Activated T-cell treated with anti-CD3 and anti-CD28 coated beads for 48 hours (primary cell): Measurements from ENCODE around the gene C5orf24.
"Not testable (repeated sequence)": the region's sequence is repeated elsewhere in the genome, so short reads cannot be mapped to it uniquely, and the experiment has no call there.

Source experiments
- DNase-seq: peaks from one replicate; pipeline ENCODE4 v3.0.0-alpha.2; 2020; ENCODE audit warnings: low read depth

The C5orf24 gene

GRCh38 chr5:134857401-134857800, 11.6 kb downstream of the C5orf24 start:
- DNase-seq = no peak

GRCh38 chr5:134864707-134865106, 18.9 kb downstream of the C5orf24 start:
- DNase-seq = no peak

GRCh38 chr5:134873494-134873893, 27.7 kb downstream of the C5orf24 start:
- DNase-seq = peak; percentile 11

GRCh38 chr5:134873987-134874830, 28.4 kb downstream of the C5orf24 start, which contains the start of gene TXNDC15:
TSS of gene TXNDC15 (plus strand) at chr5:134874371. CDS start at chr5:134874428, 57 bp downstream.
- peak; percentile 78 for DNase-seq

GRCh38 chr5:134874831-134875655, 29.3 kb downstream of the C5orf24 start:
- DNase-seq = peak; percentile 20

- no peak for DNase-seq
Observed at GRCh38 chr5:134877159-134877558, 31.4 kb downstream of the C5orf24 start.

- DNase-seq = no peak
Observed at GRCh38 chr5:134878403-134878802, 32.6 kb downstream of the C5orf24 start.

- no peak for DNase-seq
Observed at GRCh38 chr5:134879456-134879855, 33.7 kb downstream of the C5orf24 start.

- not testable (repeated sequence) for DNase-seq
Observed at GRCh38 chr5:134880937-134881336, 35.2 kb downstream of the C5orf24 start.

GRCh38 chr5:134881711-134882110, 35.9 kb downstream of the C5orf24 start:
- not testable (repeated sequence) for DNase-seq

- DNase-seq = no peak
Observed at GRCh38 chr5:134887593-134888159, 41.9 kb downstream of the C5orf24 start.

GRCh38 chr5:134889335-134889734, 43.6 kb downstream of the C5orf24 start:
- no peak for DNase-seq

GRCh38 chr5:134891473-134891872, 45.7 kb downstream of the C5orf24 start:
- DNase-seq = no peak

- no peak for DNase-seq
Observed at GRCh38 chr5:134892282-134892681, 46.5 kb downstream of the C5orf24 start.

GRCh38 chr5:134892926-134893325, 47.2 kb downstream of the C5orf24 start:
- no peak for DNase-seq

GRCh38 chr5:134893748-134894505, 48.2 kb downstream of the C5orf24 start:
- DNase-seq = no peak

GRCh38 chr5:134902071-134902801, 56.5 kb downstream of the C5orf24 start:
- DNase-seq = no peak

GRCh38 chr5:134904610-134905245, 59.0 kb downstream of the C5orf24 start, which contains the start of gene PCBD2:
TSS of gene PCBD2 (plus strand) at chr5:134905131. CDS start at chr5:134905140, 9 bp downstream.
- peak; percentile 95 for DNase-seq

GRCh38 chr5:134905246-134905996, 59.7 kb downstream of the C5orf24 start:
- DNase-seq = peak; percentile 50

GRCh38 chr5:134906811-134907210, 61.0 kb downstream of the C5orf24 start:
- DNase-seq = no peak
